T47D (cell line): ENCODE results near the gene METTL23.
"Not testable (repeated sequence)": the region's sequence is repeated elsewhere in the genome, so short reads cannot be mapped to it uniquely, and the experiment has no call there.

ENCODE experiments used
- DNase-seq, 2 experiments: peaks; one replicate each; pipeline versions ENCODE4 v3.0.0 to v3.0.0-alpha.2; 2011 to 2012; ENCODE audit warnings: low read depth in 1 of 2, low spot score in 1 of 2
- JUND ChIP-seq: IDR thresholded peaks from 2 replicates; pipeline ENCODE4 v1.6.1; 2012; ENCODE audit warnings: low read depth
- in situ Hi-C: cut with HindIII; loops from 2 replicates; pipeline ENCODE4 v1.10.0; 2016; ENCODE audit warnings: low sequenced_read_pairs, low pct_unique_long_range_greater_than_20kb

METTL23 gene

DNA sequence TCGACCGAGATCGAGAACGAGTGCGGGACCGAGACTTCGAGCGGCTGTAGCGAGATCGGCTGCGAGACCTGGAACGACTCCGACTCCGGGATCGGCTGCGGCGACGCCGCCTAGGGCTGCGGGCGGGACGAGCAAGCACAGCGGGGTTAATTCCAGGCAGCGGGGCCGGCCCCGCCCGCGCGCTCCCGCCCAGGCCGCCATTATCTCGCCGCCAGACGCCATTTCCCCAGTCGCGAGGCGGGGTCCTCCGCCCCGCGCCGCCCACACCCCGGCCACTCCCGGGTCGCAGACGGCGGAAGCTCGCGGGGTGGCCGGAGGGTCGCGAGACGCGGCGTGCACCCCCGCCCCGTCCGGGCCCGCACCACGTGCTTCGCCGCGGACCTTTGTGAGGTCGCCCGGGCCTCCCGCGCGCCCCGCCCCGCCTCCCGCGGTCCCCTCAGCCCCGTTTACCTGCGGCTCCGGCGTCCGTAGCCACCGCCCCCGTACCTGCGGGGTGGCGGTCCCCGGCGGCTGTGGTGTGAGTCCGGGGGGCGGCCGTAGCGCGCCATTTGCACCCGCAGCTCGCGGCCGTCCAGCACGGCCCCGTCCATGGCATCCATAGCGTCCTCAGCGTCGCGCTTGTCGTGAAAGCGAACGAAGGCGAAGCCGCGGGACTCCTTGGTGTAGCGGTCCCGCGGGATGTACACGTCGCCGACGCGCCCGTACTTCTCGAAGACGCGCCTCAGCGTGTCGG is 9.9 kb downstream of the METTL23 start:
- DNase-seq: peak; percentile 45 to 79
- TF ChIP-seq JUND: no peak
- in situ Hi-C loops: no loop called here

DNA sequence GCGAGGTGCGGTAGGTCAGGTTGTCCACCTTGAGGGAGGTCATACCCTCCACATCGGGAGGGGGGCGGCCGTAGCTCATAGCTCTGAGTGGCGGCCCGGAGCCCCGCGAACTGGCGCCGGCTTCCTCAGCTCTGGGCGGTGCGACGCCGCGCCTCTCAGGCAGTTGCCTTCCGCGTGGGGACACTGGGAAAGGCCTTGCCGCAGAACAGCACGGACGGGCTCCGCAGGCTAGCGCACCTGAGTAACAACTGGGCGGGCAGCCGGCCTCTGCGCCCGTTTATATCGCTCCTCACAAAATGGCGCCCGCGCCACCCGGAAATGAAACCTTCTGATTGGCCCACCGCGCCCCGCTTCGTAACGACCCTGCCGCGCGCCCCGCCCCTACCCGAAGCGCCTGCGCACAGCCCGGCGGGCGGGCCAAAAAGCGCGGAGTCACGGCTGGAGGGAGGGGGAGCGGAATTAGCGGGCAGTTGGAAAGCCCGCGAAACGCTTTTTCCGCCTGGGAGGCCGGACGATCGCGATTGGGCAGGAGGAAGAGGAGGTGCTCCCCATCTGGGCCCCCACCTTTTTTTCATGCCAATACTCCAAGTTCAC is 10.5 kb downstream of the METTL23 start, which contains the start of gene SRSF2:
Gene SRSF2 (minus strand): TSS at position 250 of the 594 bp plus-strand sequence. CDS start 171 bp downstream, at position 79.
- peak; percentile 96 to 100 for DNase-seq
- in situ Hi-C loops: no loop called here
- TF ChIP-seq JUND: 0 out of 2 replicates have a peak, but pooled peaks have one; percentile 14

DNA sequence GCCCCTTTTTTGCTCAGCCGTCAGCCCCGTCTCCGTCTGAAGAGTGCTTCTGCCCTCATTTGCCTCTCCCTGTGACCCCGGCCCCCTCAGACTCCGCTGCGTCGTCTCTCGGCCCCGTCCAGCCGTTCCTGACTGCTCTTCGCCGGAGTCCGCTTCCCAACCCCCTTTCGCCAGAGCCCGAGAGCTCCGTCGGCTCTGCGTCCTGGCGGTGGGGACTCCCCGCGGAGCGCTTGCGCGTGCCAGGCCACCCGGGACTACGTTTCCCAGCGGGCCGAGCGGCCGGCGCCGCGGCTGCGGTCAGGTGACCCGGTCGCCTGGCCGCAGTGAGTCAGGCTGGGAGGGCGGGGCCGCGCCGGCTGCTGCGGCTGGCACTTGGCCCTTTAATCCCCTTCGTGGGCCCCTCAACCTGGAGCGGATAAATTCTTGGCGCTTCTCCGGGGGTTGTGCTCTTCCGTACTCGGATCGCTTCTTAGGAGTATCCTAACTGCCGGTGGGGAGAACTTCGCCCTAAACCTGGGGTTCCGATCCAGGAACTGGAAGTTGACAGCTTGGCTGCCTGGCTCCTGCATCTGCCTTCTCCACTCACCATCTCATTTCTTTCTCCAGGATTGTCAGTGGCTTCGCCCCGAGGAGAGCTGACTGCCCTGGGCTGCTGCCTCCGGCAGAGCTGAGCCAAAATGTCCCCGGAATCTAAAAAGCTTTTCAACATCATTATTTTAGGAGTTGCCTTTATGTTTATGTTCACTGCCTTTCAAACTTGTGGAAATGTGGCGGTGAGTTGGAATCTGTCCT is 11.2 kb downstream of the METTL23 start, which contains the start of gene MFSD11:
Gene MFSD11 (plus strand): TSS at position 444 of the 792 bp plus-strand sequence. CDS start 234 bp downstream, at position 678.
- DNase-seq: peak; percentile 94 to 95
- TF ChIP-seq JUND: 0 out of 2 replicates have a peak, but pooled peaks have one; percentile 12
- in situ Hi-C loops: no loop called here

DNA sequence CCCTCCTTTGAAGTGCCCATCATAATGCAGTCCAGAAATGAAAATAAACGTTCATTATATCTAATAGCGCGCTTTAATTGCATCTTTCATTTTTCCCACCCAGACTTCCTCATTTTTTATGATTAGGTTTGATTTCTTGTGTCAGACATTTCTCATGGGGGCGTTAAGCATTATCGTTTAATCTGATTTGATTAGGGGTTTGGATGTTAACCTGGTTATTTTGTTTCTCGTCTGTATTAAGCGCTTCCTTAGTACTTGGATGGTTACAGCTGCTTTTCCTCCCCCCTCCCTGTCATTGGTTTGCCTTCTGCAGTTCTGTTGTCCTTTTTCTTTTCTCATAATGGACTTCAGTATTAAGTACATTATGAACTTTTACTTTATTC is 11.8 kb downstream of the METTL23 start:
- TF ChIP-seq JUND: no peak
- in situ Hi-C loops: no loop called here
- DNase-seq: no peak

DNA sequence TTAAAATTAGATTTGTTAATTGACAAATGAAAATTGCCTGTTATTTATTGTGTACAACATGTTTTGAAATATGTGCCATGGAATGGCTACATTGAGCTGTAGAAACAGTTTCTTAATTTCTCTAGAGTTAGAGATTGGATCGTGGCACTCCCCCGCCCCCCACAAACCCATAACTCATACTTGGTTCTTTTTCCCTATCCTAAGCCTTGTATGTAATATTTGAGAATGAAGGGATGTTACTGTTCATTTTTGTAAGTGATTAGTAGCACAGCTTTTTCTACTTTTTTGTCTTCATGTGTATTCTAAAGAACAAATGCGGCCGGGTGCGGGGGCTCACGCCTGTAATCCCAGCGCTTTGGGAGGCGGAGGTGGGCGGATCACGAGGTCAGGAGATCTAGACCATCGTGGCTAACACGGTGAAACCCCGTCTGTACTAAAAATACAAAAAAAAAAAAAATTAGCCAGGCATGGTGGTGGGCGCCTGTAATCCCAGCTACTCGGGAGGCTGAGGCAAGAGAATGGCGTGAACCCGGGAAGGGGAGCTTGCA is 13.0 kb downstream of the METTL23 start:
- DNase-seq: not testable (repeated sequence)

DNA sequence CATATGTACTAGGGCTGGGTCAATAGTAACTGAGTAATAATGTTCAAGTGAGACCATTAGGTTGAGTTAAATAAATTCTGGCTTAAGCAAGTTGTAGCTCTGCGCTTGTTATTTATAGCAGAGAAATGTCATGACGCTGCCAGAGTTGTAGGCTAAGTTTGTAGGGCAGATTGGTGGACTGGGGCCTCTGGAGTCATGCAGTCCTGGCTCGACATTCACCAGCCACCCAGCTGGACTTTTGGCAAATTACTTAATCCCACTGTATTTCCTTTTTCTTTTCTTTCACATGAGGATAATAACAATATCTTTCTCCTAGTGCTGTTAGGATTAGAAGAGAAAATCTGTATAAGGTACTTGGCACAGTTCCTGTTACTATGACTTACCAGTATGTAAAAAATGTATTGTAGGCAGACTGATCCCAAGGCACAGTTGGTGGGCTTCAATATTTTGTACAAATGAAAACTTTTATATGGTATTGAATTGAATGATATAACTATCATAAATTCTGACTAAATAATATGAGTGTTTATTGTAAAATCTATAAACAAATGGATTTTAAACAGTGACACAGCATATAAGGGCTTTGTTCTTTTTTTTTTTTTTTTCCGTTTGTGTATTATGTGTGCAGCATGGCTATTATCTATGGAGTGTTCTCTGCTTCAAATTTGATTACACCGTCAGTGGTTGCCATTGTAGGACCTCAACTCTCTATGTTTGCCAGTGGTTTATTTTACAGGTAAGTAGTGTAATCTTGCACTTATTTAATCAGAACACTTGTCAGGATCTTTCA is 13.9 kb downstream of the METTL23 start:
- TF ChIP-seq JUND: no peak
- in situ Hi-C loops: no loop called here
- no peak for DNase-seq

More for the DNA sequence above, 13.0 kb downstream of the METTL23 start:
- in situ Hi-C loops: not testable (repeated sequence)

DNA sequence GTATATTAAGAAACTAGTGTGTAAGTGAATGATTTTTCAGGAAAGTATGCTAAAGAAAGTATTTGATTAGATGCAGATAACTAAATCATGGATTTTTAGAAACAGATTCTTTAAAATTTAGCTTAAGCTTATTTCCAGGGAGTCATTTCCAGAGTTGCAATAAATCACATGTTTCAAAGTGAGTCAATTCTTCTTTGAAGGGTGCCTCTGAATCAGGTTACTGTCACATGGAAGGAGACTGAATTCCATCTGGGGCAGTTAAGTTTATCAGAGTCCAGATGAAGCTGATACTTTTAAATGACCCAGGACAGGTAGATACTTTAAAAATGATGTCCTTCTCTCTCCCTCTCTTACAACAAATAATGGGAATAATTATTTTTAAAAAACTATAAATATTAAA is 16.3 kb downstream of the METTL23 start:
- DNase-seq: no peak
- in situ Hi-C loops: no loop called here
- no peak for TF ChIP-seq JUND

DNA sequence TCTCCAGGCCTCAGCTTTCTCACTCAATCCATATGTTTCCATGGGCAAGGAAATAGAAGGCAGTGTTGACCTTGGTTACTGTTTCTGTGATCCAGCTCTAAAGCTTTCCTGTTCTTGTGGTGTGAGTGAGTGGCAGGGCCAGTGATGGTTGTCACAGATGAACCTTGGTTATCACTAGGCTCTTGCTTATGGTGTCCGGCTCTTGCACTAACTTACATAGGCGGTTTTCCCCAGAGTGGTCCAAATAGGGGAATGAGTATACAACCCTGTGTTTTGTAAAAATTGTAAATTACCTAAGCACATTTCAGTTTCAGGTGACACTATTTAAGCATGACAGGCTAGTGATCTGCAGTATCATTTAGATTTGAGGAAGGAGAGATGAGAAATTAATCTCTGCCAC is 18.1 kb downstream of the METTL23 start:
- no peak for DNase-seq
- in situ Hi-C loops: no loop called here
- TF ChIP-seq JUND: no peak

DNA sequence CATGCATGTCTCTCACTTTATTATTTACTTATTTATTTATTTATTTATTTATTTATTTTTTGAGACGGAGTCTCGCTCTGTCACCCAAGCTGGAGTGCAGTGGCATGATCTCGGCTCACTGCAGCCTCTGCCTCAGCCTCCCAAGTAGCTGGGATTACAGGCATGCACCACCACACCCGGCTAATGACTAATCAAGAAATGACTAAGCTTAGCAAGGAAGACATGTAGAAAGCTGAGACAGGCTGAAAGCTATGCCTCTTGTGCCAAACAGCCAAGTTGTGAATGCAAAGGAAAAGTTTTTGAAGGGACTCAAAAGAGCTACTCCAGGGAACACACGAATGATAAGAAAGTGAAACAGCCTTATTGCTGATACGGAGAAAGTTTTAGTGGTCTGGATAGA is 19.1 kb downstream of the METTL23 start:
- in situ Hi-C loops, DNase-seq: not testable (repeated sequence)

DNA sequence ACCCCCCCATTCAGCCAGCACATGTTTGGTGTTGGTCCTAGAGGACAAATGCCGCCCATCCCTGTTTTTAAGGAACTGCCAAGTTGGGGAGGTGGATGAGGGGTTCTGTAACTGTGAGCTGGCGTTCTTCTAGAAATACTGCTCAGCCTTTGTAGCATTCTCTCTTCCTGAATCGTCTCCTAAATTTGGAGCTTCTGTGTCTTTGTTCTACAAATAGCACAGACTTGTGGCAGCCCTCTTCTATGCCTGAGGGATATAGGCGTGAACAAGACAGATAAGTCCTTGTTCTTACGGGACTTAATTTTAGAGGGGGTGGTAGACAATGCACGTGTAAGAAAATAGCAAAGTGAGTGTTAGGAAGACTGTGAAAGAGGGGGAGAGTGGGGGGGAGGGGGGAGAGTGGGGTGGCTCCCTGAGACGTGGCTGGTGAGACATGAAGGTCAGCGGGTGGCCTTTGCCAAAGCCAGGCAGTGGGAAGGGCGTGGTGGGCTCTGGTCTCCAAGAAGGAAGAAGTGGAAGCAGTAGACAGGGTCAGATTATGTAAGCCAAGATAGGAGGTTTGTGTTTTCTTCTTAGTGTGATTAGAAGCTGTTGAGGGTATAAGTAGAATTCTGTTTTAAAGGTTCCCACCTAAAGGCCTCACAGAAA is 21.2 kb downstream of the METTL23 start:
- no peak for TF ChIP-seq JUND
- in situ Hi-C loops: no loop called here

DNA sequence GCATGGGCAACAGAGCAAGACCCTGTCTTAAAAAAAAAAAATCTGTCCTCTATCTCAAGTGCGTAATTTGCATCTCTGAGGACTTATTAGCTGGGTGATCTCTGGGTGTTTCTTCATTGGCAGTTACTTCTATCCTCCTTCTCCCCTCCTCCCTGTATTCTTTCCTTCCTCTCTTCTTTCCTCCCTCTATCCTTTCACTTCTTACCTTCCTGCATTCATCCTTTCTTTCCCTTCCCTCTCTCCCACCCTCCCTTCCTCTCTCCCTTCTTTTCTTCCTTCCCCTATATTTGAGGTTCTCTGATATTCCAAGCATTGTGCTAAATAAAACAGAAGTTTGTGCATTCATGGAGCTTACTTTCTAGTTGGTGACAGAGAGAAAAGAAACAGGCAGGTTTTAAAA is 22.0 kb downstream of the METTL23 start:
- TF ChIP-seq JUND: no peak
- in situ Hi-C loops: no loop called here
- no peak for DNase-seq

More for the DNA sequence above, 21.2 kb downstream of the METTL23 start:
- no peak for DNase-seq
